H1 (cell line): ENCODE data around the gene CDC42BPB. TPM values are rescaled to one million over a fixed set of nuclear protein-coding genes. Genes with fewer than 3 reads are reported as not detected.

ENCODE experiments used
- CTCF ChIA-PET: fragments of 300-600 bp; sonication (Branson Sonifier 250); formaldehyde crosslinking; loops from one replicate; lab custom pipeline; 2021; ENCODE audit not compliant: partially characterized antibody; lab: Charles Lee
- POLR2A ChIA-PET: fragments of 300-600 bp; sonication (Branson Sonifier 250); formaldehyde crosslinking; loops from one replicate; lab custom pipeline; 2021; ENCODE audit warnings: inconsistent platforms; ENCODE audit not compliant: partially characterized antibody; lab: Charles Lee
- DNase-seq, 2 experiments: peaks; one replicate each; pipeline versions ENCODE4 v3.0.0 to v3.0.0-alpha.2; 2010 to 2022; ENCODE audit warnings: low spot score in 2 of 2, low read depth in 1 of 2, mixed read lengths in 1 of 2
- FAIRE-seq: peaks from 2 replicates; lab custom pipeline; 2011; peaks lifted over from hg19 to GRCh38; lab: Jason Lieb, UNC
- H2AFZ ChIP-seq: 2 replicates; pipeline ENCODE4 v1.8.1; 2012; ENCODE audit warnings: low read length, inconsistent platforms
- H2AK5ac ChIP-seq: 2 replicates; pipeline ENCODE4 v1.6.1; 2013; ENCODE audit warnings: low read depth, low read length
- H2BK120ac ChIP-seq: replicated peaks from 2 replicates; pipeline ENCODE3; 2013; ENCODE audit warnings: low read depth, low read length, inconsistent platforms
- H2BK12ac ChIP-seq: 2 replicates; pipeline ENCODE4 v1.6.1; 2013; ENCODE audit warnings: low read depth, low read length
- H2BK15ac ChIP-seq: 2 replicates; pipeline ENCODE4 v1.6.1; 2013; ENCODE audit warnings: low read length
- H2BK20ac ChIP-seq: 2 replicates; pipeline ENCODE4 v1.6.1; 2013; ENCODE audit warnings: low read length
- H2BK5ac ChIP-seq: 2 replicates; pipeline ENCODE4 v1.6.1; 2013; ENCODE audit warnings: low read depth, low read length
- H3K14ac ChIP-seq: 2 replicates; pipeline ENCODE4 v1.6.1; 2013; ENCODE audit warnings: inconsistent platforms; ENCODE audit not compliant: insufficient read length
- H3K18ac ChIP-seq: 2 replicates; pipeline ENCODE4 v1.6.1; 2013; ENCODE audit warnings: low read length; ENCODE audit errors: extremely low read depth
- H3K23ac ChIP-seq: 2 replicates; pipeline ENCODE4 v1.6.1; 2013; ENCODE audit warnings: inconsistent platforms; ENCODE audit not compliant: insufficient read length
- H3K23me2 ChIP-seq: 2 replicates; pipeline ENCODE4 v1.6.1; 2013; ENCODE audit warnings: low read depth, low read length
- H3K27ac ChIP-seq: 2 replicates; pipeline ENCODE4 v1.6.1; 2011; ENCODE audit warnings: low read depth, low read length, inconsistent platforms
- H3K27me3 ChIP-seq, 4 experiments: replicated peaks in 1 of 4; 1 replicate in 1 of 4; 2 replicates in 3 of 4; pipeline versions ENCODE4 v1.6.1 to v1.8.1; 2011 to 2013; ENCODE audit warnings: low read length in 3 of 4, mild to moderate bottlenecking in 3 of 4, inconsistent platforms in 2 of 4, mixed read lengths in 2 of 4, moderate library complexity in 1 of 4; ENCODE audit not compliant: control insufficient read depth in 3 of 4, insufficient read depth in 3 of 4; ENCODE audit errors: extremely low read depth in 1 of 4
- H3K36me3 ChIP-seq, 4 experiments: 2 replicates each; pipeline versions ENCODE4 v1.6.1 to v1.8.1; 2011 to 2013; ENCODE audit warnings: mild to moderate bottlenecking in 4 of 4, low read length in 3 of 4, moderate library complexity in 2 of 4, control low read depth in 1 of 4, inconsistent platforms in 1 of 4; ENCODE audit not compliant: insufficient read depth in 4 of 4, control insufficient read depth in 2 of 4
- H3K4ac ChIP-seq: replicated peaks from 2 replicates; pipeline ENCODE3; 2013; ENCODE audit warnings: low read length, low read depth, mixed read lengths, inconsistent platforms; ENCODE audit not compliant: insufficient read length
- H3K4me1 ChIP-seq, 4 experiments: replicated peaks in 1 of 4; 1 replicate in 1 of 4; 2 replicates in 3 of 4; pipeline versions ENCODE4 v1.6.1 to v1.8.1; 2011 to 2013; ENCODE audit warnings: low read length in 3 of 4, inconsistent platforms in 2 of 4, mixed read lengths in 1 of 4; ENCODE audit not compliant: insufficient read depth in 4 of 4, control insufficient read depth in 3 of 4
- H3K4me2 ChIP-seq, 2 experiments: 2 replicates each; pipeline versions ENCODE4 v1.6.1 to v1.8.1; 2011 to 2013; ENCODE audit warnings: low read depth in 2 of 2, low read length in 2 of 2, control low read depth in 1 of 2, inconsistent platforms in 1 of 2, mild to moderate bottlenecking in 1 of 2; ENCODE audit not compliant: insufficient read depth in 1 of 2
- H3K4me3 ChIP-seq, 4 experiments: fragments of 200-600, 300-600 bp in 1 of 4; sonication (generic), shearing (Covaris generic), sonication (Bioruptor Twin) in 1 of 4; 2 replicates each; pipeline versions ENCODE4 v1.5.1 to v1.8.1; 2011 to 2016; ENCODE audit warnings: low read length in 4 of 4, low read depth in 3 of 4, control low read depth in 2 of 4, inconsistent platforms in 2 of 4, mild to moderate bottlenecking in 2 of 4, mixed read lengths in 1 of 4, moderate library complexity in 1 of 4; ENCODE audit not compliant: insufficient read depth in 2 of 4; ENCODE audit errors: extremely low read depth in 1 of 4
- H3K56ac ChIP-seq: replicated peaks from 2 replicates; pipeline ENCODE3; 2013; ENCODE audit warnings: low read depth, mild to moderate bottlenecking, mixed read lengths, low read length, inconsistent platforms; ENCODE audit not compliant: insufficient read length
- H3K79me1 ChIP-seq: 2 replicates; pipeline ENCODE4 v1.6.1; 2013; ENCODE audit warnings: low read depth, low read length, control low read depth
- H3K79me2 ChIP-seq, 2 experiments: 2 replicates each; pipeline versions ENCODE4 v1.6.1 to v1.8.1; 2012 to 2013; ENCODE audit warnings: low read length in 2 of 2, mild to moderate bottlenecking in 2 of 2, inconsistent platforms in 1 of 2; ENCODE audit not compliant: insufficient read depth in 2 of 2, control insufficient read depth in 1 of 2
- H3K9ac ChIP-seq, 4 experiments: replicated peaks in 1 of 4; 1 replicate in 1 of 4; 2 replicates in 3 of 4; pipeline versions ENCODE4 v1.6.1 to v1.8.1; 2011 to 2013; ENCODE audit warnings: low read depth in 3 of 4, low read length in 3 of 4, control low read depth in 2 of 4, mild to moderate bottlenecking in 2 of 4, moderate library complexity in 2 of 4, inconsistent platforms in 1 of 4; ENCODE audit errors: extremely low read depth in 1 of 4
- H3K9me3 ChIP-seq, 2 experiments: 2 replicates each; pipeline versions ENCODE4 v1.6.1 to v1.8.1; 2012 to 2013; ENCODE audit warnings: mild to moderate bottlenecking in 2 of 2, moderate library complexity in 2 of 2, control low read depth in 1 of 2, inconsistent platforms in 1 of 2, low read depth in 1 of 2, low read length in 1 of 2, mixed read lengths in 1 of 2; ENCODE audit not compliant: insufficient read depth in 2 of 2
- H4K20me1 ChIP-seq, 2 experiments: replicated peaks in 1 of 2; 2 replicates each; pipeline versions ENCODE3 to v1.8.1; 2011 to 2013; ENCODE audit warnings: inconsistent platforms in 2 of 2, low read length in 2 of 2, mild to moderate bottlenecking in 1 of 2; ENCODE audit not compliant: insufficient read depth in 2 of 2, control insufficient read depth in 1 of 2
- H4K5ac ChIP-seq: 2 replicates; pipeline ENCODE4 v1.6.1; 2013; ENCODE audit warnings: low read length, low read depth, mixed read lengths, inconsistent platforms; ENCODE audit not compliant: insufficient read length
- H4K8ac ChIP-seq: 2 replicates; pipeline ENCODE4 v1.8.0; 2013; ENCODE audit warnings: mild to moderate bottlenecking, moderate library complexity, low read length, inconsistent platforms; ENCODE audit not compliant: insufficient read depth; ENCODE audit errors: extremely low read depth
- H4K91ac ChIP-seq: replicated peaks from 2 replicates; pipeline ENCODE3; 2013; ENCODE audit warnings: low read length, mixed read lengths, inconsistent platforms; ENCODE audit not compliant: insufficient read length
- BACH1 ChIP-seq: IDR thresholded peaks from 2 replicates; pipeline ENCODE4 v1.6.1; 2012; ENCODE audit warnings: low read length, improper control_type of control experiment
- KDM1A ChIP-seq: fragments of 200-600, 300-600 bp; sonication (generic); IDR thresholded peaks from 2 replicates; pipeline ENCODE4 v1.7.1; 2016; ENCODE audit warnings: mild to moderate bottlenecking, low read length, borderline replicate concordance
- WGBS, 2 experiments: shearing (Covaris generic) in 1 of 2; methylation state at CpG; one replicate each; pipeline versions ENCODE4 v1.1.6 to v1.1.7; 2013 to 2015; ENCODE audit warnings: low lambda C conversion rate in 2 of 2, mixed read lengths in 2 of 2, inconsistent platforms in 1 of 2, low coverage in 1 of 2, missing lambda C conversion rate in 1 of 2; ENCODE audit not compliant: insufficient replicate concordance in 2 of 2, insufficient coverage in 1 of 2, insufficient read length in 1 of 2; ENCODE audit errors: extremely low coverage in 1 of 2, missing lambda C conversion rate in 1 of 2; 5-methylcytosine and 5-hydroxymethylcytosine counted together
- polyA plus RNA-seq, 7 experiments: library from polyadenylated mRNA; depleted of rRNA in 3 of 7; stranded (reverse) in 5 of 7; unstranded in 2 of 7; fragments of >200 nt in 5 of 7; fragments of 200-250 nt in 2 of 7; gene quantifications; 1 replicate in 5 of 7; 2 replicates in 1 of 7; 4 replicates in 1 of 7; pipeline versions ENCODE4 v1.2.1 to v1.2.3, GENCODE V29; 2011 to 2013; ENCODE audit warnings: missing spikeins in 2 of 7, mixed read lengths in 2 of 7
- total RNA-seq: library from RNA; stranded (reverse); fragmentation: NEBNext Ultra II Directional; extraction: Animal tissue kit (Norgen Biotek cat#: 25700); gene quantifications from 2 replicates; pipeline ENCODE4 v1.2.1, GENCODE V29; 2021

The CDC42BPB gene
- total and polyA plus RNA-seq, 2 of the 8 experiments (the other 6 are each of a cell fraction or from before 2014, with no cell fraction given), result 51.2 to 88.2 TPM

- Histone ChIP-seq H3K27me3 (peaks cover 2 to 20% (median 15%) of the 10 kb centered on the region in 4 experiments; a peak in 6 of 7 replicates), H3K27ac (no peak overlapping the region), H2AK5ac (no peak overlapping the region), H3K56ac (no peak overlapping the region), H3K23ac (no peak overlapping the region), H3K23me2 (no peaks in the 10 kb centered on the region), H3K4me1 (peaks cover 0 to 23% (median 13%) of the 10 kb centered on the region in 4 experiments; a peak in 6 of 7 replicates), H2BK12ac (no peak overlapping the region), H4K91ac (peak overlapping the region; percentile 64), H4K8ac (no peak overlapping the region), H3K36me3 (no peaks in the 10 kb centered on the region), H3K79me1 (no peaks in the 10 kb centered on the region), H4K20me1 (no peaks in the 10 kb centered on the region), H3K9ac (no peak overlapping the region), H4K5ac (no peak overlapping the region), H3K9me3 (no peaks in the 10 kb centered on the region), H3K4me2 (no peak overlapping the region), H3K14ac (no peak overlapping the region), H3K18ac (no peak overlapping the region; the same call in none of the 2 replicates), H3K79me2 (no peaks in the 10 kb centered on the region), H3K4me3 (no peak overlapping the region), H2BK20ac (no peak overlapping the region), H3K4ac (no peak overlapping the region), H2AFZ (no peak overlapping the region), H2BK5ac (peak overlapping the region; percentile 3; the same call in 1 of the 2 replicates), H2BK15ac (0 out of 2 replicates have a peak overlapping the region, but pooled peaks have one; percentile 2), H2BK120ac (no peak overlapping the region)
- ChIA-PET POLR2A (interaction anchor here (0.6 to 1.2 kb wide), 2 partner anchors 10 to 12 kb away, joined by 3 to 5 read pairs; no protein-coding TSS in a partner anchor), CTCF (interaction anchor here (0.9 to 10.4 kb wide), 14 partner anchors 7 to 280 kb away, joined by 3 to 276 read pairs (median 6); partner anchors contain the start of genes LBHD2 and TNFAIP2)
- DNase-seq (no peak), FAIRE-seq (no peak)
- 83% methylated on average over 31 of the region's 31 CpGs; no CpG with 5 or more reads in 1 of the 2 experiments for WGBS, 2 experiments
- peak; percentile 82; the same call in 1 of the 2 replicates for TF ChIP-seq KDM1A
- TF ChIP-seq BACH1, result no peak
These were observed 40.9 kb upstream of the CDC42BPB start for GRCh38 chr14:103097994-103098957.
